Measurements from ENCODE around the gene LILRB5.
"Not testable (repeated sequence)": the region's sequence is repeated elsewhere in the genome, so short reads cannot be mapped to it uniquely, and the experiment has no call there.

- TF ChIP-seq POLR2AphosphoS5 (IDR thresholded peaks at IDR 0.05; ENCODE audit: insufficient read depth in 1 of 2, low read depth in 1 of 2); CTCF (IDR thresholded peaks at IDR 0.05): not testable (repeated sequence)
Measured at GRCh38 chr19:54242646-54243045, 14.4 kb downstream of the LILRB5 start, which contains the start of gene LILRA6.
